K562 (cell line): Measurements from ENCODE around the gene SPATS2L. TPM values are rescaled to one million over a fixed set of nuclear protein-coding genes. Genes with fewer than 3 reads are reported as not detected.
A peak's percentile ranks its signal among the peaks of the same experiment; 100 is the strongest.

Experiments used
- ATAC-seq: fragments of 200-7000 bp; cut with Tn5 transposase; 3 replicates; pipeline ENCODE4 v1.9.1; 2020; ENCODE audit warnings: moderate library complexity
- BruUV-seq: library from RNA; stranded (reverse); fragments of 400-500 nt; replicated peaks from 2 replicates; lab custom pipeline; 2021; lab: Mats Ljungman, UMichigan
- CTCF ChIA-PET: fragments of 300-600 bp; formaldehyde crosslinking; extraction: SDS; loops from one replicate; lab custom pipeline; 2021; ENCODE audit warnings: low intra/inter-chr PET ratio; lab: Yijun Ruan, JAX
- POLR2A ChIA-PET: fragments of 300-600, 350-650 bp; sonication (Branson Sonifier 250); formaldehyde crosslinking; extraction: SDS; loops from one replicate; lab custom pipeline; 2021; ENCODE audit warnings: antibody characterized with exemption, inconsistent platforms; lab: Yijun Ruan, JAX
- DNase-seq, 4 experiments: peaks; one replicate each; pipeline versions ENCODE4 v3.0.0 to v3.0.0-alpha.2; 2011 to 2018; ENCODE audit warnings: low spot score in 3 of 4, mixed read lengths in 3 of 4; ENCODE audit errors: extremely low read depth in 1 of 4
- FAIRE-seq: peaks from 2 replicates; lab custom pipeline; 2011; peaks lifted over from hg19 to GRCh38; lab: Jason Lieb, UNC
- H2AFZ ChIP-seq: 2 replicates; pipeline ENCODE4 v1.6.0; 2011; ENCODE audit warnings: low read depth, low read length, control low read depth, inconsistent platforms
- H3K27ac ChIP-seq: fragments of 200-600 bp; 3 replicates; pipeline ENCODE4 v1.8.0; 2011; ENCODE audit warnings: low read depth, mild to moderate bottlenecking, control low read depth, inconsistent platforms, low read length, moderate library complexity, mixed read lengths; ENCODE audit errors: extremely low read depth
- H3K27me3 ChIP-seq, 2 experiments: fragments of 300-600 bp in 1 of 2; 2 replicates in 1 of 2; 3 replicates in 1 of 2; pipeline versions ENCODE4 v1.6.0 to v1.8.0; 2011; ENCODE audit warnings: inconsistent platforms in 2 of 2, low read length in 2 of 2, mild to moderate bottlenecking in 1 of 2, mixed read lengths in 1 of 2, moderate library complexity in 1 of 2; ENCODE audit not compliant: control insufficient read depth in 2 of 2, insufficient read depth in 2 of 2
- H3K36me3 ChIP-seq: fragments of 300-600 bp; 3 replicates; pipeline ENCODE4 v1.8.0; 2011; ENCODE audit warnings: mild to moderate bottlenecking, low read length, inconsistent platforms; ENCODE audit not compliant: control insufficient read depth, insufficient read depth
- H3K4me1 ChIP-seq, 2 experiments: fragments of 200-600 bp in 1 of 2; replicated peaks in 1 of 2; 2 replicates in 1 of 2; 3 replicates in 1 of 2; pipeline versions ENCODE4 v1.5.1 to v1.8.0; 2011; ENCODE audit warnings: inconsistent platforms in 2 of 2, low read length in 2 of 2, mild to moderate bottlenecking in 1 of 2, mixed read lengths in 1 of 2, moderate library complexity in 1 of 2; ENCODE audit not compliant: control insufficient read depth in 2 of 2, insufficient read depth in 2 of 2
- H3K4me2 ChIP-seq: 2 replicates; pipeline ENCODE4 v1.6.1; 2011; ENCODE audit warnings: low read length, control low read depth, inconsistent platforms, mixed read lengths; ENCODE audit not compliant: insufficient read depth
- H3K4me3 ChIP-seq: fragments of 200-600 bp; sonication (generic), shearing (Covaris generic); 2 replicates; pipeline ENCODE4 v1.5.1; 2016; ENCODE audit warnings: control low read depth, inconsistent platforms
- H3K79me2 ChIP-seq: fragments of 200-600 bp; 3 replicates; pipeline ENCODE4 v1.8.0; 2011; ENCODE audit warnings: low read length, inconsistent platforms; ENCODE audit not compliant: control insufficient read depth, insufficient read depth
- H3K9ac ChIP-seq, 2 experiments: 2 replicates each; pipeline versions ENCODE4 v1.6.0 to v1.6.1; 2011; ENCODE audit warnings: low read depth in 2 of 2, low read length in 2 of 2, control low read depth in 1 of 2, inconsistent platforms in 1 of 2, mild to moderate bottlenecking in 1 of 2, mixed read lengths in 1 of 2; ENCODE audit not compliant: insufficient read depth in 1 of 2
- H3K9me1 ChIP-seq: one replicate; pipeline ENCODE4 v1.6.0; 2011; ENCODE audit warnings: inconsistent platforms, mild to moderate bottlenecking, low read length, moderate library complexity; ENCODE audit not compliant: control insufficient read depth, insufficient read depth
- H3K9me3 ChIP-seq: replicated peaks from 2 replicates; pipeline ENCODE4 v1.5.1; 2011; ENCODE audit warnings: low read depth, low read length, inconsistent platforms; ENCODE audit not compliant: control insufficient read depth, insufficient read depth
- H4K20me1 ChIP-seq: replicated peaks from 2 replicates; pipeline ENCODE4 v1.6.1; 2011; ENCODE audit warnings: low read length, inconsistent platforms, mixed read lengths; ENCODE audit not compliant: control insufficient read depth, insufficient read depth
- ELF1 ChIP-seq: fragments of 200-800 bp; sonication (Bioruptor generic); IDR thresholded peaks from 2 replicates; pipeline ENCODE4 v1.6.1; 2016; ENCODE audit warnings: missing genetic modification characterization, missing compliant biosample characterization
- GABPB1 ChIP-seq: sonication (generic); formaldehyde crosslinking; IDR thresholded peaks from 2 replicates; pipeline ENCODE4 v1.8.0; 2022; ENCODE audit warnings: mild to moderate bottlenecking, missing genetic modification reagents
- GATAD2B ChIP-seq: fragments of 450-650 bp; IDR thresholded peaks from 2 replicates; pipeline ENCODE4 v1.6.1; 2017; ENCODE audit warnings: mild to moderate bottlenecking, borderline replicate concordance
- MBD2 ChIP-seq: sonication (generic); IDR thresholded peaks from 2 replicates; pipeline ENCODE4 v1.6.1; 2016; ENCODE audit warnings: low read depth, borderline replicate concordance
- NCOR1 ChIP-seq: fragments of 450-650 bp; IDR thresholded peaks from 2 replicates; pipeline ENCODE4 v1.6.1; 2016; ENCODE audit warnings: mild to moderate bottlenecking, moderate library complexity
- POLR2G ChIP-seq: fragments of 200-400 bp; formaldehyde crosslinking; IDR thresholded peaks from 2 replicates; pipeline ENCODE4 v1.6.1; 2017; ENCODE audit warnings: low read depth, mild to moderate bottlenecking, antibody characterized with exemption, low read length, moderate library complexity
- SAFB2 ChIP-seq: fragments of 200-400 bp; formaldehyde crosslinking; IDR thresholded peaks from 2 replicates; pipeline ENCODE4 v1.6.1; 2018; ENCODE audit warnings: borderline replicate concordance, low read length, low read depth, moderate library complexity; ENCODE audit not compliant: severe bottlenecking
- ZFPM2 ChIP-seq: fragments of 250-450 bp; sonication (Bioruptor Pico); IDR thresholded peaks from 2 replicates; pipeline ENCODE4 v1.5.1; 2022; ENCODE audit warnings: mild to moderate bottlenecking
- ZNF384 ChIP-seq: IDR thresholded peaks from 2 replicates; pipeline ENCODE4 v1.6.1; 2012; ENCODE audit warnings: low read depth, low read length, improper control_type of control experiment
- WGBS: fragments of 100-300 bp; shearing (Covaris generic); methylation state at CpG from one replicate; pipeline ENCODE4 v1.1.6; 2016; ENCODE audit warnings: low coverage, mixed read lengths; ENCODE audit not compliant: insufficient coverage; ENCODE audit errors: missing lambda C conversion rate; 5-methylcytosine and 5-hydroxymethylcytosine counted together
- in situ Hi-C: fragments of 300-500 bp; cut with MboI; formaldehyde crosslinking; loops from 4 replicates; pipeline ENCODE4 v1.15.0; 2018; ENCODE audit warnings: inconsistent platforms, mixed read lengths
- intact Hi-C: fragments of 100-400 bp; cut with micrococcal nuclease; formaldehyde crosslinking; loops from 2 replicates; pipeline ENCODE4 v1.14.2; 2022
- polyA plus RNA-seq, 8 experiments: library from polyadenylated mRNA; depleted of rRNA in 4 of 8; stranded (reverse) in 5 of 8; unstranded in 3 of 8; fragments of >200 nt; fragmentation: Nextera tagmentation in 2 of 8; fragmentation: Illumina TruSeq in 1 of 8; extraction: Ambion mirVana in 2 of 8; extraction: Trizol in 1 of 8; gene quantifications; 2 replicates each; pipeline versions ENCODE4 v1.2.1 to v1.2.3, GENCODE V29; 2011 to 2014; ENCODE audit warnings: inconsistent platforms in 1 of 8, missing spikeins in 1 of 8
- total RNA-seq, 7 experiments: library from RNA; depleted of rRNA in 6 of 7; stranded (reverse); fragments of >200 nt in 6 of 7; fragmentation: Illumina TruSeq in 2 of 7; extraction: Trizol in 2 of 7; gene quantifications; 2 replicates each; pipeline versions ENCODE4 v1.2.1 to v1.2.3, GENCODE V29; 2011 to 2021; ENCODE audit warnings: low replicate concordance in 1 of 7
- TF ChIP-seq, protein P1 (sequence below), 2 experiments: fragments of 450-650 bp; formaldehyde crosslinking in 1 of 2; IDR thresholded peaks; 2 replicates each; pipeline versions ENCODE4 v1.4.0 to v1.6.1; 2014 to 2020; ENCODE audit warnings: mild to moderate bottlenecking in 2 of 2, borderline replicate concordance in 1 of 2, low read depth in 1 of 2
- TF ChIP-seq, protein P2 (sequence below): fragments of 450-650 bp; formaldehyde crosslinking; IDR thresholded peaks from 2 replicates; pipeline ENCODE4 v1.4.0; 2022; ENCODE audit warnings: missing genetic modification characterization

The SPATS2L gene
- total and polyA plus RNA-seq, 9 of the 15 experiments (the other 6 are each of a cell fraction or from before 2014, with no cell fraction given), result 11.3 to 41.5 (median 24.9) TPM

GRCh38 chr2:200525882-200526651, 219.6 kb downstream of the SPATS2L start, which contains the start of gene SGO2:
SGO2 (plus strand) TSS chr2:200526207; CDS start chr2:200532976, 6,769 bp downstream.
- peaks cover 49% of the 10 kb centered on the region for H3K79me2 ChIP-seq
- no peaks in the 10 kb centered on the region for H4K20me1 ChIP-seq
- no peaks in the 10 kb centered on the region for H3K36me3 ChIP-seq
- peaks cover 0 to 20% of the 10 kb centered on the region in 2 experiments; a peak in 2 of 5 replicates for H3K4me1 ChIP-seq
- intact Hi-C loops, result loop anchor here (2.0 kb wide), 1 partner anchor 15 kb away; the partner anchor contains the start of gene KCTD18
- POLR2A ChIA-PET, result interaction anchor here (0.6 to 1.6 kb wide), 12 partner anchors 9 to 814 kb away, joined by 3 to 6 read pairs (median 3); partner anchors contain the start of gene KCTD18
- peak; percentile 100 for ATAC-seq
- CTCF ChIA-PET, result no interaction called here
- TSS peak; percentile 60 for BruUV-seq
- H3K9me3 ChIP-seq, result no peaks in the 10 kb centered on the region
- H3K27me3 ChIP-seq, result no peaks in the 10 kb centered on the region; a peak in 1 of 5 replicates
- H3K9ac ChIP-seq, result peak within 1 kb of the TSS; percentile 92 to 97
- H3K4me3 ChIP-seq, result peak within 1 kb of the TSS; percentile 91
- H3K9me1 ChIP-seq, result no peaks in the 10 kb centered on the region
- peak; percentile 91 to 95 (median 92) for DNase-seq
- peak within 1 kb of the TSS; percentile 98 for H3K4me2 ChIP-seq
- H2AFZ ChIP-seq, result peak within 1 kb of the TSS; percentile 94
- in situ Hi-C loops, result no loop called here
- peak; percentile 91 for FAIRE-seq
- H3K27ac ChIP-seq, result peak within 1 kb of the TSS; percentile 92
- 2% methylated on average over 39 of the region's 56 CpGs for whole genome bisulfite sequencing
- TF ChIP-seq SAFB2 (no peak), NCOR1 (no peak), ELF1 (tag) (peak; percentile 95), GATAD2B (peak; percentile 19; the same call in 1 of the 2 replicates), GABPB1 (CRISPR knock-in tag) (peak; percentile 91), MBD2 (peak; percentile 81; the same call in 1 of the 2 replicates), ZNF384 (no peak), ZFPM2 (CRISPR knock-in tag) (no peak), POLR2G (peak; percentile 94)
- TF ChIP-seq, protein P1, sequence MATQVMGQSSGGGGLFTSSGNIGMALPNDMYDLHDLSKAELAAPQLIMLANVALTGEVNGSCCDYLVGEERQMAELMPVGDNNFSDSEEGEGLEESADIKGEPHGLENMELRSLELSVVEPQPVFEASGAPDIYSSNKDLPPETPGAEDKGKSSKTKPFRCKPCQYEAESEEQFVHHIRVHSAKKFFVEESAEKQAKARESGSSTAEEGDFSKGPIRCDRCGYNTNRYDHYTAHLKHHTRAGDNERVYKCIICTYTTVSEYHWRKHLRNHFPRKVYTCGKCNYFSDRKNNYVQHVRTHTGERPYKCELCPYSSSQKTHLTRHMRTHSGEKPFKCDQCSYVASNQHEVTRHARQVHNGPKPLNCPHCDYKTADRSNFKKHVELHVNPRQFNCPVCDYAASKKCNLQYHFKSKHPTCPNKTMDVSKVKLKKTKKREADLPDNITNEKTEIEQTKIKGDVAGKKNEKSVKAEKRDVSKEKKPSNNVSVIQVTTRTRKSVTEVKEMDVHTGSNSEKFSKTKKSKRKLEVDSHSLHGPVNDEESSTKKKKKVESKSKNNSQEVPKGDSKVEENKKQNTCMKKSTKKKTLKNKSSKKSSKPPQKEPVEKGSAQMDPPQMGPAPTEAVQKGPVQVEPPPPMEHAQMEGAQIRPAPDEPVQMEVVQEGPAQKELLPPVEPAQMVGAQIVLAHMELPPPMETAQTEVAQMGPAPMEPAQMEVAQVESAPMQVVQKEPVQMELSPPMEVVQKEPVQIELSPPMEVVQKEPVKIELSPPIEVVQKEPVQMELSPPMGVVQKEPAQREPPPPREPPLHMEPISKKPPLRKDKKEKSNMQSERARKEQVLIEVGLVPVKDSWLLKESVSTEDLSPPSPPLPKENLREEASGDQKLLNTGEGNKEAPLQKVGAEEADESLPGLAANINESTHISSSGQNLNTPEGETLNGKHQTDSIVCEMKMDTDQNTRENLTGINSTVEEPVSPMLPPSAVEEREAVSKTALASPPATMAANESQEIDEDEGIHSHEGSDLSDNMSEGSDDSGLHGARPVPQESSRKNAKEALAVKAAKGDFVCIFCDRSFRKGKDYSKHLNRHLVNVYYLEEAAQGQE (IDR thresholded peaks at IDR 0.05; ENCODE audit: borderline replicate concordance), result 0 out of 2 replicates have a peak, but pooled peaks have one; percentile 15
- TF ChIP-seq, protein P1 (CRISPR knock-in tag; IDR thresholded peaks at IDR 0.05; ENCODE audit: low read depth), result no peak
- TF ChIP-seq, protein P2, sequence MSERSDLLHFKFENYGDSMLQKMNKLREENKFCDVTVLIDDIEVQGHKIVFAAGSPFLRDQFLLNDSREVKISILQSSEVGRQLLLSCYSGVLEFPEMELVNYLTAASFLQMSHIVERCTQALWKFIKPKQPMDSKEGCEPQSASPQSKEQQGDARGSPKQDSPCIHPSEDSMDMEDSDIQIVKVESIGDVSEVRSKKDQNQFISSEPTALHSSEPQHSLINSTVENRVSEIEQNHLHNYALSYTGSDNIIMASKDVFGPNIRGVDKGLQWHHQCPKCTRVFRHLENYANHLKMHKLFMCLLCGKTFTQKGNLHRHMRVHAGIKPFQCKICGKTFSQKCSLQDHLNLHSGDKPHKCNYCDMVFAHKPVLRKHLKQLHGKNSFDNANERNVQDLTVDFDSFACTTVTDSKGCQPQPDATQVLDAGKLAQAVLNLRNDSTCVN (CRISPR knock-in tag), result no peak
